H1 (cell line): ENCODE results near the gene RAB3D. TPM values are rescaled to one million over a fixed set of nuclear protein-coding genes. Genes with fewer than 3 reads are reported as not detected.

ENCODE experiments used
- CTCF ChIA-PET: fragments of 300-600 bp; sonication (Branson Sonifier 250); formaldehyde crosslinking; loops from one replicate; lab custom pipeline; 2021; ENCODE audit not compliant: partially characterized antibody; lab: Charles Lee
- POLR2A ChIA-PET: fragments of 300-600 bp; sonication (Branson Sonifier 250); formaldehyde crosslinking; loops from one replicate; lab custom pipeline; 2021; ENCODE audit warnings: inconsistent platforms; ENCODE audit not compliant: partially characterized antibody; lab: Charles Lee
- DNase-seq, 2 experiments: peaks; one replicate each; pipeline versions ENCODE4 v3.0.0 to v3.0.0-alpha.2; 2010 to 2022; ENCODE audit warnings: low spot score in 2 of 2, low read depth in 1 of 2, mixed read lengths in 1 of 2
- FAIRE-seq: peaks from 2 replicates; lab custom pipeline; 2011; peaks lifted over from hg19 to GRCh38; lab: Jason Lieb, UNC
- H2AFZ ChIP-seq: 2 replicates; pipeline ENCODE4 v1.8.1; 2012; ENCODE audit warnings: low read length, inconsistent platforms
- H2AK5ac ChIP-seq: 2 replicates; pipeline ENCODE4 v1.6.1; 2013; ENCODE audit warnings: low read depth, low read length
- H2BK120ac ChIP-seq: replicated peaks from 2 replicates; pipeline ENCODE3; 2013; ENCODE audit warnings: low read depth, low read length, inconsistent platforms
- H2BK12ac ChIP-seq: 2 replicates; pipeline ENCODE4 v1.6.1; 2013; ENCODE audit warnings: low read depth, low read length
- H2BK15ac ChIP-seq: 2 replicates; pipeline ENCODE4 v1.6.1; 2013; ENCODE audit warnings: low read length
- H2BK20ac ChIP-seq: 2 replicates; pipeline ENCODE4 v1.6.1; 2013; ENCODE audit warnings: low read length
- H2BK5ac ChIP-seq: 2 replicates; pipeline ENCODE4 v1.6.1; 2013; ENCODE audit warnings: low read depth, low read length
- H3K14ac ChIP-seq: 2 replicates; pipeline ENCODE4 v1.6.1; 2013; ENCODE audit warnings: inconsistent platforms; ENCODE audit not compliant: insufficient read length
- H3K18ac ChIP-seq: 2 replicates; pipeline ENCODE4 v1.6.1; 2013; ENCODE audit warnings: low read length; ENCODE audit errors: extremely low read depth
- H3K23ac ChIP-seq: 2 replicates; pipeline ENCODE4 v1.6.1; 2013; ENCODE audit warnings: inconsistent platforms; ENCODE audit not compliant: insufficient read length
- H3K23me2 ChIP-seq: 2 replicates; pipeline ENCODE4 v1.6.1; 2013; ENCODE audit warnings: low read depth, low read length
- H3K27ac ChIP-seq: 2 replicates; pipeline ENCODE4 v1.6.1; 2011; ENCODE audit warnings: low read depth, low read length, inconsistent platforms
- H3K27me3 ChIP-seq, 4 experiments: replicated peaks in 1 of 4; 1 replicate in 1 of 4; 2 replicates in 3 of 4; pipeline versions ENCODE4 v1.6.1 to v1.8.1; 2011 to 2013; ENCODE audit warnings: low read length in 3 of 4, mild to moderate bottlenecking in 3 of 4, inconsistent platforms in 2 of 4, mixed read lengths in 2 of 4, moderate library complexity in 1 of 4; ENCODE audit not compliant: control insufficient read depth in 3 of 4, insufficient read depth in 3 of 4; ENCODE audit errors: extremely low read depth in 1 of 4
- H3K36me3 ChIP-seq, 4 experiments: 2 replicates each; pipeline versions ENCODE4 v1.6.1 to v1.8.1; 2011 to 2013; ENCODE audit warnings: mild to moderate bottlenecking in 4 of 4, low read length in 3 of 4, moderate library complexity in 2 of 4, control low read depth in 1 of 4, inconsistent platforms in 1 of 4; ENCODE audit not compliant: insufficient read depth in 4 of 4, control insufficient read depth in 2 of 4
- H3K4ac ChIP-seq: replicated peaks from 2 replicates; pipeline ENCODE3; 2013; ENCODE audit warnings: low read length, low read depth, mixed read lengths, inconsistent platforms; ENCODE audit not compliant: insufficient read length
- H3K4me1 ChIP-seq, 4 experiments: replicated peaks in 1 of 4; 1 replicate in 1 of 4; 2 replicates in 3 of 4; pipeline versions ENCODE4 v1.6.1 to v1.8.1; 2011 to 2013; ENCODE audit warnings: low read length in 3 of 4, inconsistent platforms in 2 of 4, mixed read lengths in 1 of 4; ENCODE audit not compliant: insufficient read depth in 4 of 4, control insufficient read depth in 3 of 4
- H3K4me2 ChIP-seq, 2 experiments: 2 replicates each; pipeline versions ENCODE4 v1.6.1 to v1.8.1; 2011 to 2013; ENCODE audit warnings: low read depth in 2 of 2, low read length in 2 of 2, control low read depth in 1 of 2, inconsistent platforms in 1 of 2, mild to moderate bottlenecking in 1 of 2; ENCODE audit not compliant: insufficient read depth in 1 of 2
- H3K4me3 ChIP-seq, 4 experiments: fragments of 200-600, 300-600 bp in 1 of 4; sonication (generic), shearing (Covaris generic), sonication (Bioruptor Twin) in 1 of 4; 2 replicates each; pipeline versions ENCODE4 v1.5.1 to v1.8.1; 2011 to 2016; ENCODE audit warnings: low read length in 4 of 4, low read depth in 3 of 4, control low read depth in 2 of 4, inconsistent platforms in 2 of 4, mild to moderate bottlenecking in 2 of 4, mixed read lengths in 1 of 4, moderate library complexity in 1 of 4; ENCODE audit not compliant: insufficient read depth in 2 of 4; ENCODE audit errors: extremely low read depth in 1 of 4
- H3K56ac ChIP-seq: replicated peaks from 2 replicates; pipeline ENCODE3; 2013; ENCODE audit warnings: low read depth, mild to moderate bottlenecking, mixed read lengths, low read length, inconsistent platforms; ENCODE audit not compliant: insufficient read length
- H3K79me1 ChIP-seq: 2 replicates; pipeline ENCODE4 v1.6.1; 2013; ENCODE audit warnings: low read depth, low read length, control low read depth
- H3K79me2 ChIP-seq, 2 experiments: 2 replicates each; pipeline versions ENCODE4 v1.6.1 to v1.8.1; 2012 to 2013; ENCODE audit warnings: low read length in 2 of 2, mild to moderate bottlenecking in 2 of 2, inconsistent platforms in 1 of 2; ENCODE audit not compliant: insufficient read depth in 2 of 2, control insufficient read depth in 1 of 2
- H3K9ac ChIP-seq, 4 experiments: replicated peaks in 1 of 4; 1 replicate in 1 of 4; 2 replicates in 3 of 4; pipeline versions ENCODE4 v1.6.1 to v1.8.1; 2011 to 2013; ENCODE audit warnings: low read depth in 3 of 4, low read length in 3 of 4, control low read depth in 2 of 4, mild to moderate bottlenecking in 2 of 4, moderate library complexity in 2 of 4, inconsistent platforms in 1 of 4; ENCODE audit errors: extremely low read depth in 1 of 4
- H3K9me3 ChIP-seq, 2 experiments: 2 replicates each; pipeline versions ENCODE4 v1.6.1 to v1.8.1; 2012 to 2013; ENCODE audit warnings: mild to moderate bottlenecking in 2 of 2, moderate library complexity in 2 of 2, control low read depth in 1 of 2, inconsistent platforms in 1 of 2, low read depth in 1 of 2, low read length in 1 of 2, mixed read lengths in 1 of 2; ENCODE audit not compliant: insufficient read depth in 2 of 2
- H4K20me1 ChIP-seq, 2 experiments: replicated peaks in 1 of 2; 2 replicates each; pipeline versions ENCODE3 to v1.8.1; 2011 to 2013; ENCODE audit warnings: inconsistent platforms in 2 of 2, low read length in 2 of 2, mild to moderate bottlenecking in 1 of 2; ENCODE audit not compliant: insufficient read depth in 2 of 2, control insufficient read depth in 1 of 2
- H4K5ac ChIP-seq: 2 replicates; pipeline ENCODE4 v1.6.1; 2013; ENCODE audit warnings: low read length, low read depth, mixed read lengths, inconsistent platforms; ENCODE audit not compliant: insufficient read length
- H4K8ac ChIP-seq: 2 replicates; pipeline ENCODE4 v1.8.0; 2013; ENCODE audit warnings: mild to moderate bottlenecking, moderate library complexity, low read length, inconsistent platforms; ENCODE audit not compliant: insufficient read depth; ENCODE audit errors: extremely low read depth
- H4K91ac ChIP-seq: replicated peaks from 2 replicates; pipeline ENCODE3; 2013; ENCODE audit warnings: low read length, mixed read lengths, inconsistent platforms; ENCODE audit not compliant: insufficient read length
- ASH2L ChIP-seq: fragments of 200-600, 300-600 bp; sonication (generic); IDR thresholded peaks from one replicate; pipeline ENCODE4 v1.7.1; 2017; ENCODE audit warnings: low read length
- ATF2 ChIP-seq: IDR thresholded peaks from 2 replicates; pipeline ENCODE4 v1.6.1; 2012; ENCODE audit warnings: low read length, inconsistent platforms
- EGR1 ChIP-seq: IDR thresholded peaks from 2 replicates; pipeline ENCODE4 v1.6.1; 2011; ENCODE audit warnings: low read depth, low read length, borderline replicate concordance
- EP300 ChIP-seq, 2 experiments: IDR thresholded peaks; 1 replicate in 1 of 2; 2 replicates in 1 of 2; pipeline ENCODE4 v1.6.1; 2011 to 2012; ENCODE audit warnings: low read depth in 2 of 2, low read length in 2 of 2, mild to moderate bottlenecking in 2 of 2, borderline replicate concordance in 1 of 2, inconsistent platforms in 1 of 2, moderate library complexity in 1 of 2
- SP1 ChIP-seq: IDR thresholded peaks from 2 replicates; pipeline ENCODE4 v1.6.1; 2011; ENCODE audit warnings: low read depth, low read length
- SP4 ChIP-seq: IDR thresholded peaks from 2 replicates; pipeline ENCODE4 v1.6.1; 2012; ENCODE audit warnings: low read length, inconsistent platforms
- SUZ12 ChIP-seq: fragments of 200-600 bp; sonication (generic); IDR thresholded peaks from 2 replicates; pipeline ENCODE4 v1.6.1; 2012; ENCODE audit warnings: mild to moderate bottlenecking, inconsistent platforms, low read length, moderate library complexity, mixed read lengths
- TCF12 ChIP-seq: IDR thresholded peaks from 2 replicates; pipeline ENCODE4 v1.6.1; 2011; ENCODE audit warnings: low read depth, mild to moderate bottlenecking, low read length
- WGBS, 2 experiments: shearing (Covaris generic) in 1 of 2; methylation state at CpG; one replicate each; pipeline versions ENCODE4 v1.1.6 to v1.1.7; 2013 to 2015; ENCODE audit warnings: low lambda C conversion rate in 2 of 2, mixed read lengths in 2 of 2, inconsistent platforms in 1 of 2, low coverage in 1 of 2, missing lambda C conversion rate in 1 of 2; ENCODE audit not compliant: insufficient replicate concordance in 2 of 2, insufficient coverage in 1 of 2, insufficient read length in 1 of 2; ENCODE audit errors: extremely low coverage in 1 of 2, missing lambda C conversion rate in 1 of 2; 5-methylcytosine and 5-hydroxymethylcytosine counted together
- polyA plus RNA-seq, 7 experiments: library from polyadenylated mRNA; depleted of rRNA in 3 of 7; stranded (reverse) in 5 of 7; unstranded in 2 of 7; fragments of >200 nt in 5 of 7; fragments of 200-250 nt in 2 of 7; gene quantifications; 1 replicate in 5 of 7; 2 replicates in 1 of 7; 4 replicates in 1 of 7; pipeline versions ENCODE4 v1.2.1 to v1.2.3, GENCODE V29; 2011 to 2013; ENCODE audit warnings: missing spikeins in 2 of 7, mixed read lengths in 2 of 7
- total RNA-seq: library from RNA; stranded (reverse); fragmentation: NEBNext Ultra II Directional; extraction: Animal tissue kit (Norgen Biotek cat#: 25700); gene quantifications from 2 replicates; pipeline ENCODE4 v1.2.1, GENCODE V29; 2021

Gene RAB3D
- total and polyA plus RNA-seq, 2 of the 8 experiments (the other 6 are each of a cell fraction or from before 2014, with no cell fraction given), result 17.8 to 23.8 TPM

DNA sequence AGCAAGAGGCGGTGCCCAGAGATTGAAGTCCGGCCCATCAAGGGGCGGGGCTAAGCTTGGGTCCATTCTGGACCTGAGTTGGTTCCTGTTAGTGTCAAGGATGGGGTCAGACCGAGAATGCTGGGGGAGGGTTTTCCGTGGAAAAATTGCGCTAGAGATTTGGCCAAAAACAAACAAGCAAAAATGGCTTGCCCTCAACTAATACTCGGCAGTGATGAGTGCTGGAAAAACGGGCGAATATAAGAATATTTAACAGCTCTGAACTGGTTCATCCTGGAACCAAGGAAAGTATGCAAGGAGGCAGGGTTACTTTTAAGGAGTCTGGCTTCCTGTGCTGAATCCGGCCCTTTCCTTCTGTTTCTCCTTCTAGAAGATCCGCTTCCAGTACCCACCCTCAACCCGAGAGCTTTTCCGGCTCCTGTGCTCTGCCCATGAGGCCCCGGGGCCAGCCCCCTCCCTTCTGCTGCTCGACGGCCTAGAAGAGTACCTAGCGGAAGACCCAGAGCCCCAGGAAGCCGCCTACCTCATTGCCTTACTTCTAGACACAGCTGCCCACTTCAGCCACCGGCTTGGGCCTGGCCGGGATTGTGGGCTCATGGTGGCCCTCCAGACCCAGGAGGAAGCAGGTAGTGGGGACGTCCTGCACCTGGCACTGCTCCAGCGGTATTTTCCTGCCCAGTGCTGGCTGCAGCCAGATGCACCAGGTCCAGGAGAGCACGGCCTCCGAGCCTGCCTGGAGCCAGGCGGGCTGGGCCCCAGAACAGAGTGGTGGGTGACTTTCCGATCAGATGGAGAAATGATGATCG lies 35.9 kb upstream of the RAB3D start:
- Histone ChIP-seq H3K9ac (peak overlapping the region in 3 of 4 experiments; percentile 38 to 52 (median 42); a peak in 3 of 7 replicates), H3K4me1 (peaks cover 0 to 11% (median 10%) of the 10 kb centered on the region in 4 experiments; a peak in 6 of 7 replicates), H2BK5ac (peak overlapping the region; percentile 87), H3K4me2 (peak overlapping the region; percentile 74 to 79), H2BK120ac (no peak overlapping the region), H3K14ac (no peak overlapping the region), H3K23ac (no peak overlapping the region), H2BK15ac (peak overlapping the region; percentile 81; the same call in 1 of the 2 replicates), H4K20me1 (peaks cover 2% of the 10 kb centered on the region in 2 experiments), H3K27me3 (no peaks in the 10 kb centered on the region), H2AFZ (no peak overlapping the region), H3K18ac (peak overlapping the region; percentile 78), H3K79me2 (no peaks in the 10 kb centered on the region), H4K8ac (peak overlapping the region; percentile 63; the same call in 1 of the 2 replicates), H3K23me2 (peaks cover 10% of the 10 kb centered on the region), H3K4me3 (peak overlapping the region; percentile 67 to 90 (median 71)), H2AK5ac (no peak overlapping the region; the same call in 1 of the 2 replicates), H3K27ac (peak overlapping the region; percentile 63), H2BK12ac (0 out of 2 replicates have a peak overlapping the region, but pooled peaks have one; percentile 80), H3K9me3 (no peaks in the 10 kb centered on the region), H3K4ac (no peak overlapping the region), H2BK20ac (no peak overlapping the region), H4K91ac (peak overlapping the region; percentile 22), H3K36me3 (no peaks in the 10 kb centered on the region), H3K56ac (peak overlapping the region; percentile 66), H4K5ac (peak overlapping the region; percentile 3), H3K79me1 (peaks cover 2% of the 10 kb centered on the region; the same call in 1 of the 2 replicates)
- 41% methylated on average over 27 of the region's 27 CpGs; no CpG with 5 or more reads in 1 of the 2 experiments for WGBS, 2 experiments
- FAIRE-seq (no peak), DNase-seq (peak in 1 of 2 experiments; percentile 68)
- CTCF ChIA-PET, result interaction anchor here (1.2 to 16.8 kb wide), 11 partner anchors 8 to 108 kb away, joined by 3 to 197 read pairs (median 10); partner anchors contain the start of genes EPOR, ODAD3, PRKCSH and RGL3
- POLR2A ChIA-PET, result interaction anchor here (0.6 to 5.2 kb wide), 29 partner anchors 8 to 1574 kb away, joined by 3 to 34 read pairs (median 4); partner anchors contain the start of genes CCDC159, ELAVL3, EPOR and ODAD3
- no peak for TF ChIP-seq SUZ12
- no peak for TF ChIP-seq ATF2
- no peak for TF ChIP-seq TCF12
- 0 out of 2 replicates have a peak, but pooled peaks have one; percentile 5 for TF ChIP-seq SP4
- TF ChIP-seq SP1, result 0 out of 2 replicates have a peak, but pooled peaks have one; percentile 39
- TF ChIP-seq ASH2L, result no peak
- no peak for TF ChIP-seq EP300 (IDR thresholded peaks at IDR 0.05; ENCODE audit: borderline replicate concordance in 1 of 2, low read depth in 2 of 2, low read length in 2 of 2)
- no peak for TF ChIP-seq EGR1
